Posterior cingulate gyrus (tissue), 11 donors: ENCODE measurements around the gene JAG2.
A peak's percentile ranks its signal among the peaks of the same experiment; 100 is the strongest.

ENCODE experiments used
- DNase-seq, 10 donors: peaks; one replicate each; pipeline versions ENCODE4 v3.0.0 to v3.0.0-alpha.2; 2020 to 2021; ENCODE audit warnings: mixed read lengths in 3 of 10
- intact Hi-C: fragments of 100-400 bp; cut with DNase I; formaldehyde crosslinking; loops from one replicate; pipeline ENCODE4 v1.15.1; 2023

The JAG2 gene

GRCh38 chr14:105153739-105154475 is 14.7 kb downstream of the JAG2 start:
- intact Hi-C loops = no loop called here
- DNase-seq = peak in 4 of 10 donors; percentile 6 to 84 (median 70)

GRCh38 chr14:105153331-105153731 is 15.2 kb downstream of the JAG2 start:
- intact Hi-C loops = no loop called here
- peak in 4 of 10 donors; percentile 6 to 77 (median 74) for DNase-seq

GRCh38 chr14:105152794-105153241 is 15.8 kb downstream of the JAG2 start:
- peak in 3 of 10 donors; percentile 2 to 67 (median 57) for DNase-seq
- intact Hi-C loops = no loop called here

- intact Hi-C loops = no loop called here
- DNase-seq = peak in 4 of 10 donors; percentile 7 to 85 (median 76)
Observed at GRCh38 chr14:105151838-105152793, 16.5 kb downstream of the JAG2 start.

- DNase-seq = peak in 4 of 10 donors; percentile 9 to 85 (median 70)
- intact Hi-C loops = no loop called here
Observed at GRCh38 chr14:105151084-105151837, 17.3 kb downstream of the JAG2 start.

- intact Hi-C loops = no loop called here
- DNase-seq = peak in 4 of 10 donors; percentile 5 to 82 (median 72)
Observed at GRCh38 chr14:105150368-105151083, 18.1 kb downstream of the JAG2 start.

GRCh38 chr14:105150026-105150367 is 18.6 kb downstream of the JAG2 start:
- DNase-seq = no peak
- intact Hi-C loops = no loop called here

GRCh38 chr14:105149146-105149781 is 19.3 kb downstream of the JAG2 start:
- peak in 3 of 10 donors; percentile 52 to 77 (median 59) for DNase-seq
- intact Hi-C loops = no loop called here

- intact Hi-C loops = no loop called here
- peak in 3 of 10 donors; percentile 59 to 83 (median 67) for DNase-seq
Observed at GRCh38 chr14:105148604-105149145, 19.9 kb downstream of the JAG2 start.

GRCh38 chr14:105147671-105148603 is 20.6 kb downstream of the JAG2 start:
- intact Hi-C loops = no loop called here
- DNase-seq = peak in 3 of 10 donors; percentile 65 to 76 (median 71)

GRCh38 chr14:105146976-105147635 is 21.5 kb downstream of the JAG2 start:
- peak in 3 of 10 donors; percentile 39 to 81 (median 74) for DNase-seq
- intact Hi-C loops = no loop called here

- DNase-seq = peak in 5 of 10 donors; percentile 7 to 83 (median 58)
- intact Hi-C loops = no loop called here
Observed at GRCh38 chr14:105146181-105146975, 22.2 kb downstream of the JAG2 start.

- intact Hi-C loops = no loop called here
- DNase-seq = peak in 6 of 10 donors; percentile 6 to 74 (median 46)
Observed at GRCh38 chr14:105145381-105146180, 23.0 kb downstream of the JAG2 start.

- peak in 7 of 10 donors; percentile 5 to 78 (median 9) for DNase-seq
Observed at GRCh38 chr14:105144666-105145380, 23.8 kb downstream of the JAG2 start.

More at GRCh38 chr14:105144666-105145380, 23.8 kb downstream of the JAG2 start:
- intact Hi-C loops = no loop called here
